ENCODE measurements around the gene G6PD. TPM values are rescaled to one million over a fixed set of nuclear protein-coding genes. Genes with fewer than 3 reads are reported as not detected.

G6PD gene
- total RNA-seq, 1 donor: 128 TPM

- no peak for TF ChIP-seq CTCF (IDR thresholded peaks at IDR 0.05; ENCODE audit: insufficient read depth, low read depth, low read length)
- peak overlapping the region; percentile 62 for H3K4me3 ChIP-seq (ENCODE audit: low read depth, low read length)
- peak; percentile 14 for DNase-seq (ENCODE audit: low read depth)
These were observed 60.6 kb downstream of the G6PD start for GRCh38 chrX:154486052-154486395.

GRCh38 chrX:154485150-154486051 is 61.2 kb downstream of the G6PD start:
- H3K4me3 ChIP-seq (ENCODE audit: low read depth, low read length): peak overlapping the region; percentile 62
- no peak for TF ChIP-seq CTCF (IDR thresholded peaks at IDR 0.05; ENCODE audit: insufficient read depth, low read depth, low read length)
- DNase-seq (ENCODE audit: low read depth): no peak

- no peak for DNase-seq (ENCODE audit: low read depth)
- no peak for TF ChIP-seq CTCF (IDR thresholded peaks at IDR 0.05; ENCODE audit: insufficient read depth, low read depth, low read length)
- no peak overlapping the region for H3K4me3 ChIP-seq (ENCODE audit: low read depth, low read length)
These were observed 62.1 kb downstream of the G6PD start for GRCh38 chrX:154484255-154485149.

GRCh38 chrX:154483325-154483724 is 63.3 kb downstream of the G6PD start:
- no peak for DNase-seq (ENCODE audit: low read depth)
- H3K4me3 ChIP-seq (ENCODE audit: low read depth, low read length): no peak overlapping the region
- TF ChIP-seq CTCF (IDR thresholded peaks at IDR 0.05; ENCODE audit: insufficient read depth, low read depth, low read length): no peak

GRCh38 chrX:154482786-154483185 is 63.9 kb downstream of the G6PD start:
- DNase-seq (ENCODE audit: low read depth): no peak
- no peak overlapping the region for H3K4me3 ChIP-seq (ENCODE audit: low read depth, low read length)
- no peak for TF ChIP-seq CTCF (IDR thresholded peaks at IDR 0.05; ENCODE audit: insufficient read depth, low read depth, low read length)

- H3K4me3 ChIP-seq (ENCODE audit: low read depth, low read length): no peak overlapping the region
- no peak for TF ChIP-seq CTCF (IDR thresholded peaks at IDR 0.05; ENCODE audit: insufficient read depth, low read depth, low read length)
- DNase-seq (ENCODE audit: low read depth): no peak
These were observed 64.6 kb downstream of the G6PD start for GRCh38 chrX:154481911-154482601.
